HFFc6 (cell line): ENCODE measurements around the gene RAB7A. TPM values are rescaled to one million over a fixed set of nuclear protein-coding genes. Genes with fewer than 3 reads are reported as not detected.
"Not testable (repeated sequence)": the region's sequence is repeated elsewhere in the genome, so short reads cannot be mapped to it uniquely, and the experiment has no call there.

Source experiments
- DNase-seq: peaks from one replicate; pipeline ENCODE4 v3.0.0-alpha.2; 2018
- H3K27ac Mint-ChIP-seq: 2 replicates; pipeline ENCODE4 v1.8.0; 2020; ENCODE audit warnings: mild to moderate bottlenecking, mixed read lengths
- H3K27me3 Mint-ChIP-seq: 2 replicates; pipeline ENCODE4 v1.8.0; 2021; ENCODE audit warnings: mild to moderate bottlenecking, moderate library complexity, mixed read lengths; ENCODE audit not compliant: insufficient read depth
- H3K36me3 Mint-ChIP-seq: 2 replicates; pipeline ENCODE4 v1.8.0; 2021; ENCODE audit warnings: low read depth, mixed read lengths
- H3K4me1 Mint-ChIP-seq: 2 replicates; pipeline ENCODE4 v1.8.0; 2020; ENCODE audit warnings: low read depth, mixed read lengths
- H3K4me3 Mint-ChIP-seq: 2 replicates; pipeline ENCODE4 v1.8.0; 2020; ENCODE audit warnings: mild to moderate bottlenecking, moderate library complexity, mixed read lengths
- H3K9me3 Mint-ChIP-seq: 2 replicates; pipeline ENCODE4 v1.8.0; 2020; ENCODE audit warnings: mild to moderate bottlenecking, mixed read lengths
- total RNA-seq, 6 experiments: library from RNA; stranded (reverse); fragmentation: NEBNext Ultra II Directional; extraction: Animal tissue kit (Norgen Biotek cat#: 25700); gene quantifications; 2 replicates in 1 of 6; 3 replicates in 5 of 6; pipeline ENCODE4 v1.2.3, GENCODE V29; 2021
- TF ChIP-seq, protein P1 (sequence below): fragments of 200-600 bp; sonication (generic); IDR thresholded peaks from 2 replicates; pipeline ENCODE4 v1.5.0; 2021; ENCODE audit warnings: antibody characterized with exemption, mild to moderate bottlenecking

Gene RAB7A
- total RNA-seq, 6 experiments from 2014 or later = 311 to 355 (median 323) TPM

DNA sequence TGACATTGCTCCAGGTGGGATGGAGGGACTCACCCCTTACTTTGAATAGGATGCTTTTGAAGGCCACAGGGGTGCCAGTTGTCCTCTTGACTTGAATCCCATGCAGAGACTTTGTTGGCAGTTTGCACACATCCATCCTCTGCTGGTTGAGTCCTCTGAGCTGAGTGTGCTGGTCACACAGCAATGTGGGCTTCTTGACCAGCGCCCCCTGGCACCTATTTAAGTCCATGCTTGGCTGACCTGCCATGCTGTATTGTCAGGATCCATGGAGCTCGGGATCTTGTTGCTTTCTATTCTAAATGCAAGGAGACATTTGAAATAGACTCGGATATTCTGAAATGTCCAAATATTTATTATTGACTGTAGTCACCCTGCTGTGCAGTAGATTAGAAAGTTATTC lies 19.8 kb downstream of the RAB7A start:
- peaks cover 27% of the 10 kb centered on the region for H3K36me3 Mint-ChIP-seq
- H3K4me1 Mint-ChIP-seq = peaks cover 30% of the 10 kb centered on the region
- H3K4me3 Mint-ChIP-seq = no peak overlapping the region
- DNase-seq = no peak
- peaks cover 7% of the 10 kb centered on the region; the same call in 1 of the 2 replicates for H3K9me3 Mint-ChIP-seq
- H3K27ac Mint-ChIP-seq = no peak overlapping the region
- TF ChIP-seq, protein P1, sequence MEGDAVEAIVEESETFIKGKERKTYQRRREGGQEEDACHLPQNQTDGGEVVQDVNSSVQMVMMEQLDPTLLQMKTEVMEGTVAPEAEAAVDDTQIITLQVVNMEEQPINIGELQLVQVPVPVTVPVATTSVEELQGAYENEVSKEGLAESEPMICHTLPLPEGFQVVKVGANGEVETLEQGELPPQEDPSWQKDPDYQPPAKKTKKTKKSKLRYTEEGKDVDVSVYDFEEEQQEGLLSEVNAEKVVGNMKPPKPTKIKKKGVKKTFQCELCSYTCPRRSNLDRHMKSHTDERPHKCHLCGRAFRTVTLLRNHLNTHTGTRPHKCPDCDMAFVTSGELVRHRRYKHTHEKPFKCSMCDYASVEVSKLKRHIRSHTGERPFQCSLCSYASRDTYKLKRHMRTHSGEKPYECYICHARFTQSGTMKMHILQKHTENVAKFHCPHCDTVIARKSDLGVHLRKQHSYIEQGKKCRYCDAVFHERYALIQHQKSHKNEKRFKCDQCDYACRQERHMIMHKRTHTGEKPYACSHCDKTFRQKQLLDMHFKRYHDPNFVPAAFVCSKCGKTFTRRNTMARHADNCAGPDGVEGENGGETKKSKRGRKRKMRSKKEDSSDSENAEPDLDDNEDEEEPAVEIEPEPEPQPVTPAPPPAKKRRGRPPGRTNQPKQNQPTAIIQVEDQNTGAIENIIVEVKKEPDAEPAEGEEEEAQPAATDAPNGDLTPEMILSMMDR = peak; percentile 43
- no peaks in the 10 kb centered on the region; the same call in 1 of the 2 replicates for H3K27me3 Mint-ChIP-seq

DNA sequence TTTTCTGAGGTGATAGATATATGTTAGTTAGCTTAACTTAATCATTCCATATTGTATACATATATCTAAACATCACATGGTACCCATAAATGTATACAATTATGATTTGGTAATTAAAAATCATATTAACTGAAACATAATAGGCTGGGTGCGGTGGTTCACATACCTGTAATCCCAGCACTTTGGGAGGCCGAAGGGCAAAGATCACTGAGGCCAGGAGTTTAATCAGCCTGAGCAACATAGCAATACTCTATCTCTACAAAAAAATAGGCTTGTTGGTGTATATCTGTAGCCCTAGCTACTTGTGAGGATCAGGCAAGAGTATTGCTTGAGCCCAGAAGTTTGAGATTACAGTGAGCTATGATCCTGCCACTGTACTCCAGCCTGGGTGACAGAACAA lies 20.9 kb downstream of the RAB7A start:
- H3K36me3 Mint-ChIP-seq = peaks cover 22% of the 10 kb centered on the region
- peaks cover 24% of the 10 kb centered on the region for H3K4me1 Mint-ChIP-seq
- H3K4me3 Mint-ChIP-seq = no peak overlapping the region
- H3K27me3 Mint-ChIP-seq = no peaks in the 10 kb centered on the region; the same call in 1 of the 2 replicates
- TF ChIP-seq, protein P1 = no peak
- H3K9me3 Mint-ChIP-seq = peaks cover 2% of the 10 kb centered on the region; the same call in 1 of the 2 replicates
- DNase-seq = no peak
- no peak overlapping the region for H3K27ac Mint-ChIP-seq

DNA sequence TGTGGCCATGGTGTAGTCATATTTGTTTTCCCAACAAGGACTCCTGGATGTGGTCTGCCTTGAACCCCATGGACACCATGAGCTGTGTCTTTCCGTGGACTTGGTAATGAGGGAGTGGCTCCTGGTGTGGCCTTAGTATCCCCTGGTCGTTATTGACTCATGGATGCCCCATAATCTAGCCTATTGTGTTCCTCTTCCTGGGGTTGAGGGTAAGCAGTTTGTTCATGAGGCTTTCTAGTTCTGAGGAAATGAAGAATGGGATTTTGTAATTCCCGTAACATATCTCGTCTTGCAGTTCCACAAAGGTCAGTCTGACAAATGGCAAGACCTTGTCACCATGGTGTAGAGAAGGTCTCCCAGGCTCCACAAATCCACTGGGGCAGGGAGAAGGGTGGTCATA lies 22.6 kb downstream of the RAB7A start:
- Mint-ChIP-seq H3K27me3 (no peaks in the 10 kb centered on the region; the same call in 1 of the 2 replicates), H3K9me3 (no peaks in the 10 kb centered on the region), H3K4me1 (peaks cover 28% of the 10 kb centered on the region), H3K4me3 (no peak overlapping the region), H3K36me3 (peaks cover 20% of the 10 kb centered on the region), H3K27ac (peak overlapping the region; percentile 42; the same call in 1 of the 2 replicates)
- TF ChIP-seq, protein P1 = no peak
- DNase-seq = no peak

DNA sequence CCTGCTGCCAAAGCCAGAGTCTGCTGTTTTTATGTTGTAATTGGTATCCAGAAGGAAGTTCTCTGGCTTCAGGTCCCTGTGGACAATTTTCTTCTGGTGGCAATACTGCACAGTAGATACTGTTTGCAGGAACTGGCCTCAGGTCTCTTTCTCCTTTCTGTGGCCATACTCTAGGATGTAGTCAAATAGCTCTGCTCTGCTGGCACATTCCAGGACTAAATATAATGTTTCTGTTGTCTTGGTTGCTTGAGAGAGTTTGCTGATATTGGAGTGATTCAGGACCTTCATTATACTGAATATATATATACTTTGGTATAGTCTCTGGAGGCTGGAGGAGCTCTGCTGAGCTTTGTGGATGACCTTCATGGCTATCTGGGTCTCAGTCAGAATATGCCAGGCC lies 23.1 kb downstream of the RAB7A start:
- H3K27me3 Mint-ChIP-seq = no peaks in the 10 kb centered on the region; the same call in 1 of the 2 replicates
- H3K4me1 Mint-ChIP-seq = peaks cover 28% of the 10 kb centered on the region
- peak; percentile 11 for DNase-seq
- H3K27ac Mint-ChIP-seq = no peak overlapping the region; the same call in 1 of the 2 replicates
- peaks cover 20% of the 10 kb centered on the region for H3K36me3 Mint-ChIP-seq
- TF ChIP-seq, protein P1 = no peak
- no peak overlapping the region for H3K4me3 Mint-ChIP-seq
- H3K9me3 Mint-ChIP-seq = no peaks in the 10 kb centered on the region

DNA sequence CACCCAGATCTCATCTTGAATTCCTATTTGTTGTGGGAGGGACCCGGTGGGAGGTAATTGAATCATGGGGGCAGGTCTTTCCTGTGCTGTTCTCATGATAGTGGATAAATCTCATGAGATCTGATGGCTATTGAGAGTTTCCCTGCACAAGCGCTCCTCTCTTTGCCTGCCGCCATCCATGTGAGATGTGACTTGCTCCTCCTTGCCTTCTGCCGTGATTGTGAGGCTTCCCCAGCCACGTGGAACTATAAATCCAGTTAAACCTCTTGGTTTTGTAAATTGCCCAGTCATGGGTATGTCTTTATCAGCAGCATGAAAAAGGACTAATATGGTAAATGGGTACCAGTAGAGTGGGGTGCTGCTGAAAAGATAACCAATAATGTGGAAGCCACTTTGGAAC lies 23.6 kb downstream of the RAB7A start:
- H3K27me3 Mint-ChIP-seq, H3K9me3 Mint-ChIP-seq, H3K4me3 Mint-ChIP-seq, DNase-seq, H3K27ac Mint-ChIP-seq: not testable (repeated sequence)
- peaks cover 28% of the 10 kb centered on the region for H3K4me1 Mint-ChIP-seq
- H3K36me3 Mint-ChIP-seq = peaks cover 20% of the 10 kb centered on the region

DNA sequence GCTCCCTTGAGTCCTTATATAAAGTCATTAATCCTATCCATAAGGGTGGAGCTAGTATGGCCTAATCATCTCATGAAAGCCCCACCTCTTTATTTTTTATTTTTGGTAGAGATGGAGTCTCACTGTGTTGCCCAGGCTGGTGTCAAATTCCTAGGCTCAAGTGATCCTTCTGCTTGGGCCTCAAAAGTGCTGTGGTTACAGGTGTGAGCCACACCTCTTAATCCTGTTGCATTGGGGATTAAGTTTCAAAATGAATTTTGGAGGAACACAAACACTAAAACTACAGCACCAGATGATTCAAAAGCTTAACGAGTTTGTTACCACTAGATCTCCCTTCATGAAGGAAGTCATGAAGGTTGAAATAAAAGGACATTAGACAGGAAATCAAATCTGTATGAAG lies 27.7 kb downstream of the RAB7A start:
- Mint-ChIP-seq H3K4me3 (no peak overlapping the region), H3K27me3 (no peaks in the 10 kb centered on the region), H3K36me3 (peaks cover 27% of the 10 kb centered on the region), H3K4me1 (peaks cover 25% of the 10 kb centered on the region), H3K9me3 (no peaks in the 10 kb centered on the region), H3K27ac (no peak overlapping the region)
- TF ChIP-seq, protein P1 = no peak
- no peak for DNase-seq
